ENCODE data around the gene PEMT.
A peak's percentile ranks its signal among the peaks of the same experiment; 100 is the strongest.

PEMT gene

DNA sequence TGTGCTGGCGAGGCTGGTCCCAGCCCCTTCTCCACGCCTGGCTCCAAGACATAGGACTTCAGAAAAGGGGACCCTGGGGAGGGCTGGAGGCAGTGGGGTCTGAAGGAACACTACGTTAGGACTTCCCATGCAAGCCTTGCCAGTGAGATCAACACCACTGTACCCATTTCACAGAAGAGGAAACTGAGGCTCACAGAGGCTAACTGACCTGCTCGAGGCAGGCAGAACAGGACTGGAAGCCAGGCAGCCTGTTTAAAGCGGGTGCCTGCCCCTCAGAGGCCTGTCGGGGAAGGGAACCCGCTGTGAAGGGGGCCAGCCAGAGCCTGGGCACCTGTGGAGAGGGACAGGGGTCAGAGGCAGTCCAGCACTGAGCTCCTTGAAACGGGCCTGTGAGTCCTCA lies 32.3 kb downstream of the PEMT start:
- H3K4me3 ChIP-seq (ENCODE audit: low read length) = no peak overlapping the region
- no peaks in the 10 kb centered on the region for H3K9me3 ChIP-seq (ENCODE audit: control insufficient read depth, low read length)
- no peak overlapping the region for H3K9ac ChIP-seq (ENCODE audit: low read length)
- H3K27me3 ChIP-seq (replicated peaks; ENCODE audit: control insufficient read depth, insufficient read depth, low read length) = no peaks in the 10 kb centered on the region
- no peak for DNase-seq (ENCODE audit: low read depth)
- H3K4me1 ChIP-seq (ENCODE audit: control insufficient read depth, insufficient read depth, low read length) = peaks cover 7% of the 10 kb centered on the region
- peaks cover 32% of the 10 kb centered on the region for H3K36me3 ChIP-seq (ENCODE audit: control insufficient read depth, insufficient read depth, low read length, severe bottlenecking)

- no peaks in the 10 kb centered on the region for H3K9me3 ChIP-seq (ENCODE audit: control insufficient read depth, low read length)
- no peak overlapping the region for H3K4me3 ChIP-seq (ENCODE audit: low read length)
- H3K27me3 ChIP-seq (replicated peaks; ENCODE audit: control insufficient read depth, insufficient read depth, low read length) = no peaks in the 10 kb centered on the region
- no peaks in the 10 kb centered on the region for H3K4me1 ChIP-seq (ENCODE audit: control insufficient read depth, insufficient read depth, low read length)
- no peak for DNase-seq (ENCODE audit: low read depth)
- no peak overlapping the region for H3K9ac ChIP-seq (ENCODE audit: low read length)
- peaks cover 36% of the 10 kb centered on the region for H3K36me3 ChIP-seq (ENCODE audit: control insufficient read depth, insufficient read depth, low read length, severe bottlenecking)
Observed at GRCh38 chr17:17558431-17558830, 33.1 kb downstream of the PEMT start.

DNA sequence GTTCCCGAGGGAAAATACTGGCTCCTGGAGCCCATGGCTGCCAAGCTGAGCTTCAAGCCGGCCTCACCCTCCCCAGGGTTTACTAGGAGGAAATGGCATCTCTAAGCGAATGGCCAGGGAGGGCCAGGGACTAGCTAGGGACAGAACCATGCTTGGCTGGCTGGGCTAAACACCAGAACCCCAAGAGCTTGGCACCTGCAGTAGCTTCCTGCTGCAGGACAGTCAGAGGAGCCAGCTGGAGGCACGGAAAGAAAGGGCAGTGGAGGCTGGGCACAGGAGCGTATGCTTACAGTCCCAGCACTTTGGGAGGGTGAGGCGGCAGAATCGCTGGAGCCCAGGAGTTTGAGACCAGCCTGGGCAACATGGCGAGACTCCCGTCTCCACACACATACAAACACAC lies 33.7 kb downstream of the PEMT start:
- Histone ChIP-seq H3K27me3 (replicated peaks; ENCODE audit: control insufficient read depth, insufficient read depth, low read length) (no peaks in the 10 kb centered on the region), H3K36me3 (ENCODE audit: control insufficient read depth, insufficient read depth, low read length, severe bottlenecking) (peaks cover 42% of the 10 kb centered on the region), H3K4me1 (ENCODE audit: control insufficient read depth, insufficient read depth, low read length) (no peaks in the 10 kb centered on the region), H3K4me3 (ENCODE audit: low read length) (no peak overlapping the region), H3K9me3 (ENCODE audit: control insufficient read depth, low read length) (no peaks in the 10 kb centered on the region), H3K9ac (ENCODE audit: low read length) (no peak overlapping the region)
- DNase-seq (ENCODE audit: low read depth) = no peak

DNA sequence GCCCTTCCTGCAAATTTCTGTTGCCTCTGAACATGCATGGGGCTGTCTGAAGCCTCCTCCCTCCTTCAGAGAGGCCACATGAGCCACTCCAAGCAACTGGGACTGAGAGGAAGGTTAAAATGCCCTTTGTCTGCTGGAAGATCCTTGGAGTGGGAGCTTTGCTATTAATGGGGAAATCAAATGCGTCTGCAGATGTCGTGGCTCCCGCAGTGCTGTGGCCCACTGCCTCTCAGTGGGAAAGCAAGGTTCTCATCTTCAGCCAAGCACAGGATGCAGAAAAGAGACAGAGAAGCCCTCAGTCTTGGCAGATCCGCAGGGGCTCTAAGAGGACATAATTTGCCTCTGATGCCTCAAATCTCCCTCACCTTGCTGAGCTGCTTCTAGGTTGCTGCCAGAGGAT lies 34.8 kb downstream of the PEMT start:
- peaks cover under 1% of the 10 kb centered on the region for H3K4me1 ChIP-seq (ENCODE audit: control insufficient read depth, insufficient read depth, low read length)
- no peak for DNase-seq (ENCODE audit: low read depth)
- H3K9me3 ChIP-seq (ENCODE audit: control insufficient read depth, low read length) = no peaks in the 10 kb centered on the region
- no peaks in the 10 kb centered on the region for H3K27me3 ChIP-seq (replicated peaks; ENCODE audit: control insufficient read depth, insufficient read depth, low read length)
- no peak overlapping the region for H3K9ac ChIP-seq (ENCODE audit: low read length)
- H3K36me3 ChIP-seq (ENCODE audit: control insufficient read depth, insufficient read depth, low read length, severe bottlenecking) = peaks cover 40% of the 10 kb centered on the region
- no peak overlapping the region for H3K4me3 ChIP-seq (ENCODE audit: low read length)

GRCh38 chr17:17555906-17556305 lies 35.6 kb downstream of the PEMT start:
- Histone ChIP-seq H3K9ac (ENCODE audit: low read length) (no peak overlapping the region), H3K4me1 (ENCODE audit: control insufficient read depth, insufficient read depth, low read length) (peaks cover 7% of the 10 kb centered on the region), H3K27me3 (replicated peaks; ENCODE audit: control insufficient read depth, insufficient read depth, low read length) (no peaks in the 10 kb centered on the region), H3K9me3 (ENCODE audit: control insufficient read depth, low read length) (no peaks in the 10 kb centered on the region), H3K36me3 (ENCODE audit: control insufficient read depth, insufficient read depth, low read length, severe bottlenecking) (peaks cover 37% of the 10 kb centered on the region), H3K4me3 (ENCODE audit: low read length) (no peak overlapping the region)
- no peak for DNase-seq (ENCODE audit: low read depth)

GRCh38 chr17:17555151-17555550 lies 36.4 kb downstream of the PEMT start:
- H3K36me3 ChIP-seq (ENCODE audit: control insufficient read depth, insufficient read depth, low read length, severe bottlenecking) = peaks cover 44% of the 10 kb centered on the region
- no peak overlapping the region for H3K9ac ChIP-seq (ENCODE audit: low read length)
- H3K9me3 ChIP-seq (ENCODE audit: control insufficient read depth, low read length) = no peaks in the 10 kb centered on the region
- H3K27me3 ChIP-seq (replicated peaks; ENCODE audit: control insufficient read depth, insufficient read depth, low read length) = no peaks in the 10 kb centered on the region
- peaks cover 7% of the 10 kb centered on the region for H3K4me1 ChIP-seq (ENCODE audit: control insufficient read depth, insufficient read depth, low read length)
- no peak for DNase-seq (ENCODE audit: low read depth)
- no peak overlapping the region for H3K4me3 ChIP-seq (ENCODE audit: low read length)

- Histone ChIP-seq H3K36me3 (ENCODE audit: control insufficient read depth, insufficient read depth, low read length, severe bottlenecking) (peaks cover 50% of the 10 kb centered on the region), H3K4me3 (ENCODE audit: low read length) (no peak overlapping the region)
Observed at GRCh38 chr17:17554266-17554665, 37.2 kb downstream of the PEMT start.

DNA sequence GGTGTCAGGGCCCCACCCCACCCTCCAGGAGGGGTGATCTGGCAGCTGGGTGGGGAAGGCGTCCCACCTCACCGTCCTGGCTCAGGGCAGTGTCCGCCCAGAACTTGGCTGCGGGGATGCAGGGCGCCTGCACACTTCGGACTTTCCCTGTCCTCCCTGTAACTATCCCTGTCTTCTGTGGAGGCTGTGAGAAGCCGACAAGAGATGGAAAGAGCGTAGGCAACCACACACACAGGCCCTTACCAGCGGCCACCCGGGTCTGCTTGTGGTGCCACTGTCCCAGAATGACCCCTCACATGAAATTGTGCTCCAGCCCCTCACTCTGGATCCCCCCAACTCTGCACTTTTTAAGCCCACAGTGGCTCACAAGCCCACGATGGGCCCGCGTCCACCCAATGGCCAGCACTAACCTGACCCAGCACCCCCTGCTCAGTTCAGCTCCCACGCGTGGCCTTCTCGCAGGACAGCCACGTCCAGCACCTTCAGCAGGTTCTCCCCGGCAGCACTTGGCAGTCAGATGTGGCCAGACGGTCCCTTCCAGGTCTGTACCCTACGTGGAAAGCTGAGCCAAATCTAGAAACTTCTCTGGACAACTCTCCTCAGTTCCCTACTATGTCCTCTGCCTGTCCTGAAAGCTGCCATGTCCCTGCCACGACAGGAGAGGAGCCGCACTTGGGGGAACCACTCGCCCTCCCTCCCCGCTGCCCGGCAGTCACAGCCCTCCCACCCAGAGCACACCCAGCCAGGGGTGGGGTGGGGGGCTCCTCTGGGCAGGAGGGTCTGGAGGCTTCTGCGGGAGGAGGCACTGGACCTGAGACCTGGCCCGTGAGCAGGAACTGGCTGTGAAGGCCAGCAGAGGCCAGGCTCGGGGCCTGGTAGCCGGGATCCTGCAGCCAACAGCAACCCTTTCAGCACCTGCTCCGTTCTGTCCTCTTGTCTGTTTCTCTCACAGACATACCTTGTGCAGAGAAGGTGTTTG lies 38.0 kb downstream of the PEMT start:
- peaks cover 7% of the 10 kb centered on the region for H3K4me1 ChIP-seq (ENCODE audit: control insufficient read depth, insufficient read depth, low read length)
- no peak for DNase-seq (ENCODE audit: low read depth)
- no peaks in the 10 kb centered on the region for H3K9me3 ChIP-seq (ENCODE audit: control insufficient read depth, low read length)
- no peaks in the 10 kb centered on the region for H3K27me3 ChIP-seq (replicated peaks; ENCODE audit: control insufficient read depth, insufficient read depth, low read length)
- H3K36me3 ChIP-seq (ENCODE audit: control insufficient read depth, insufficient read depth, low read length, severe bottlenecking) = peaks cover 50% of the 10 kb centered on the region
- no peak overlapping the region for H3K4me3 ChIP-seq (ENCODE audit: low read length)
- H3K9ac ChIP-seq (ENCODE audit: low read length) = no peak overlapping the region

More at GRCh38 chr17:17554266-17554665, 37.2 kb downstream of the PEMT start:
- Histone ChIP-seq H3K27me3 (replicated peaks; ENCODE audit: control insufficient read depth, insufficient read depth, low read length) (no peaks in the 10 kb centered on the region), H3K4me1 (ENCODE audit: control insufficient read depth, insufficient read depth, low read length) (peaks cover 7% of the 10 kb centered on the region), H3K9ac (ENCODE audit: low read length) (no peak overlapping the region), H3K9me3 (ENCODE audit: control insufficient read depth, low read length) (no peaks in the 10 kb centered on the region)
- no peak for DNase-seq (ENCODE audit: low read depth)

DNA sequence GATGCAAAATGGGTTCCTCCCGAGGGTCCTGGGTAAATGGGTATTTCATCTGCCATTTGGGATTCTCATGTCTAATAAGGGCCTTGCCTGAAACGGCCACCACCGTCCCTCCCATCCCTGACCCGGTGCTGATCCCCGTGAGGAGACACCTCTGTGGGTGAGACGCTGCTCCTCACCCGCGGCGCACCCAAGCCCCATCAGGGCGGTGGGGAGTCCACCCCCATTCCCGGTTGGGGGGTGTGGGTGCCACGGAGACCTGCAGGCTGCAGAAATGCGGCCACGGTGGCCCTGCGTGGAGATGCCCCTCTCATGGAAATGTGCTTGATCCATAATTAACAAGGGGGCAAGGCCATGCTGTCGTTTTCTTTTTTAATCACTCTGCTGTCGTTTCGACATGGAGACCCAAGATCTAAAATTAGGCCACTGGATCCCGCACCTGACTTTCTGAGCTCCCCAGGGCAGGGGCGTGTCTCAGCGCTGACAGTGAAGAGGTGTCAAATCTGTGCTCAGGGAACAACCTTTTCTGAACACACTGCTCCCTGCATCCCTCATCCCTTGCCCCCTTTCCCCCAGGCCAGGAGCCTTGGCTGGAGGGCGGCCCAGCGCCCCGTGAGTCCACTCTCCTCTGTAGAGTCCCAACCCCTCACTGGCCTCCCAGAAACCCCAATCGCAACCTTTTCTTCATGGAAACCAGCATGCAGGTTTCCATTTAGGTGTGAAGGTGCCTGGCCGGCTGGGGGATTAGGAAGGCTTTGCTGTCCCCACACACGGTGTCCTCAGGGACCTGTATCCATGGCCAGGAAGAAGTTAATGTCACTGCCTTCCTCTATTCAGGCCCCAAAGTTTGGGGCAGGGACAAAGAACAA lies 38.9 kb downstream of the PEMT start:
- Histone ChIP-seq H3K36me3 (ENCODE audit: control insufficient read depth, insufficient read depth, low read length, severe bottlenecking) (peaks cover 56% of the 10 kb centered on the region), H3K4me1 (ENCODE audit: control insufficient read depth, insufficient read depth, low read length) (peaks cover 7% of the 10 kb centered on the region), H3K9ac (ENCODE audit: low read length) (no peak overlapping the region), H3K9me3 (ENCODE audit: control insufficient read depth, low read length) (no peaks in the 10 kb centered on the region), H3K4me3 (ENCODE audit: low read length) (no peak overlapping the region), H3K27me3 (replicated peaks; ENCODE audit: control insufficient read depth, insufficient read depth, low read length) (no peaks in the 10 kb centered on the region)
- no peak for DNase-seq (ENCODE audit: low read depth)

DNA sequence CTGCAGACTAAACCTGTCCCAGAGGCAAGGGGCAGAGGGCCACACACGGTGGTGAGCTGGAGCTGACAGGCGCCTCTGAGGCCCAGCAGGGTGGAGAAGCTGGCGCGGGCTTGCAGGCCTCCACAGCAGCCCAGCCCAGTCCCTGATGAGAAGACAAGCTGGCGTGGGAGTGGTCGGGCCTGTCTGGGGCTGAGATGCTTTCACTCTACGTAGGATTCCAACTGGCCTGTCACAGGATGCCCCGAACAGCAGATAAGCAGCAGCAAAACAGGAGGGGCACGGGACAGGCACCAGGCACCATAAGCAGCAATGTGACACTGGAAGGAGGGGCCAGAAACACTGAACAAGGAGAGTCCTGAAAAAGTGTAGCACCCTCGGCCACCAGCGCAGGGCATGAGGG lies 40.1 kb downstream of the PEMT start:
- H3K9ac ChIP-seq (ENCODE audit: low read length) = peak overlapping the region; percentile 34
- no peaks in the 10 kb centered on the region for H3K9me3 ChIP-seq (ENCODE audit: control insufficient read depth, low read length)
- H3K4me1 ChIP-seq (ENCODE audit: control insufficient read depth, insufficient read depth, low read length) = peaks cover 7% of the 10 kb centered on the region
- H3K4me3 ChIP-seq (ENCODE audit: low read length) = no peak overlapping the region
- H3K36me3 ChIP-seq (ENCODE audit: control insufficient read depth, insufficient read depth, low read length, severe bottlenecking) = peaks cover 53% of the 10 kb centered on the region
- no peak for DNase-seq (ENCODE audit: low read depth)
- H3K27me3 ChIP-seq (replicated peaks; ENCODE audit: control insufficient read depth, insufficient read depth, low read length) = no peaks in the 10 kb centered on the region

DNA sequence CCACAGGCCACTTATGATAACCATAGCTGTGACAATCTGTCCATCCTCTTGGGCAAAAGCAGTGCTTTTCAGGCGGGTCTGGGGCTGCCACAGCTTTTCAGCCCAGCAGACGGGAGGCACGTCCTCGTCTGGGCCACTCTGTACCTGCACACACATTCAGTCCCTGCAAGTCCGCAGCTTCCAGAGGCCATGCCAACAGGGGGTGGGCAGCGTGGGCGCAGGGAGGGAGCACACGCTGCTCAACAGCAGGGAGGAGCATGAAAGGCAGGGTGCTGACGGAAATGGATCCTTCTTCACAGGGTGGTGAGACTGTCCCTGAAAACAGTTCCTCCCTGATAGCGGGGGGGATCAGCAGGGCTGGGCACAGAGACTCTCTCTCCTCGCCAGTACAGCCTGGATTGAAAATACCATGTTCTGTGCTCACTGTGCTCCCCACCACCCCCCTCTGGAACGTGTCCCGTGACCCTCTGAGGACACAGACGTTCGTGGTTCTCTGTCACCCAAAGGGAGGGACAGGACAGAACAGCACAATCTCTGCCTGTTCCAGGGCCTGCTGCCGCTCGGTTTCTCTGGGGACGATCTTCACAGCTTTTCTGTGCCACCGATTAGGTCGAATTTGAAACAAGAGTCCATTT lies 41.7 kb downstream of the PEMT start:
- H3K9me3 ChIP-seq (ENCODE audit: control insufficient read depth, low read length) = no peaks in the 10 kb centered on the region
- H3K36me3 ChIP-seq (ENCODE audit: control insufficient read depth, insufficient read depth, low read length, severe bottlenecking) = peaks cover 41% of the 10 kb centered on the region
- no peak overlapping the region for H3K9ac ChIP-seq (ENCODE audit: low read length)
- H3K4me1 ChIP-seq (ENCODE audit: control insufficient read depth, insufficient read depth, low read length) = peaks cover 22% of the 10 kb centered on the region
- DNase-seq (ENCODE audit: low read depth) = no peak
- H3K27me3 ChIP-seq (replicated peaks; ENCODE audit: control insufficient read depth, insufficient read depth, low read length) = no peaks in the 10 kb centered on the region
- no peak overlapping the region for H3K4me3 ChIP-seq (ENCODE audit: low read length)
